Ishikawa (cell line): ENCODE measurements around the gene TMCC1.

ENCODE experiments used
- CEBPB ChIP-seq: IDR thresholded peaks from 2 replicates; pipeline ENCODE4 v1.6.1; 2012
- CREB1 ChIP-seq: IDR thresholded peaks from 2 replicates; pipeline ENCODE4 v1.6.1; 2012; ENCODE audit warnings: low read depth
- EGR1 ChIP-seq: IDR thresholded peaks from 2 replicates; pipeline ENCODE4 v1.6.1; 2012
- RAD21 ChIP-seq: IDR thresholded peaks from 2 replicates; pipeline ENCODE4 v1.6.1; 2012; ENCODE audit warnings: low read depth
- TEAD4 ChIP-seq: IDR thresholded peaks from 2 replicates; pipeline ENCODE4 v1.6.1; 2012
- YY1 ChIP-seq: IDR thresholded peaks from 2 replicates; pipeline ENCODE4 v1.6.1; 2012; ENCODE audit warnings: low read depth
- TF ChIP-seq, protein P1 (sequence below): IDR thresholded peaks from 2 replicates; pipeline ENCODE4 v1.6.1; 2012; ENCODE audit warnings: low read depth, mild to moderate bottlenecking

DNA sequence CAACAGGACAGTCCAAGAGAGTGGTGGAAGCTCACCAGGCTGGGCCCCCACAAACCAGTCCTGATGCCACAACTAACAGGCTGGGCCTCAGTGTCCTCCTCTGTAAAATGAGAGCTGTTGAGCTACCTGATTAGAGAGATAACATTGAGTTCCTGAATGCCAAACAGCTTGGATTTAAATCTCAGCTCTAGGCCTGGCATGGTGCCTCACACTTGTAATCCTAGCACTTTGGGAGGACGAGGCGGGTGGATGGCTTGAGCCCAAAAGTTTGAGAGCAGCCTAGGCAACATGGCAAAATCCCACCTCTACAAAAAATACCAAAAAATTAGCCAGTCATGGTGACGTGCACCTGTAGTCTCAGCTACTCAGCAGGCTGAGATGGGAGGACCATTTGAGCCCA lies 20.1 kb upstream of the TMCC1 start:
- TF ChIP-seq TEAD4 (no peak), RAD21 (no peak), CEBPB (no peak), YY1 (no peak), EGR1 (no peak), CREB1 (no peak)
- TF ChIP-seq, protein P1, sequence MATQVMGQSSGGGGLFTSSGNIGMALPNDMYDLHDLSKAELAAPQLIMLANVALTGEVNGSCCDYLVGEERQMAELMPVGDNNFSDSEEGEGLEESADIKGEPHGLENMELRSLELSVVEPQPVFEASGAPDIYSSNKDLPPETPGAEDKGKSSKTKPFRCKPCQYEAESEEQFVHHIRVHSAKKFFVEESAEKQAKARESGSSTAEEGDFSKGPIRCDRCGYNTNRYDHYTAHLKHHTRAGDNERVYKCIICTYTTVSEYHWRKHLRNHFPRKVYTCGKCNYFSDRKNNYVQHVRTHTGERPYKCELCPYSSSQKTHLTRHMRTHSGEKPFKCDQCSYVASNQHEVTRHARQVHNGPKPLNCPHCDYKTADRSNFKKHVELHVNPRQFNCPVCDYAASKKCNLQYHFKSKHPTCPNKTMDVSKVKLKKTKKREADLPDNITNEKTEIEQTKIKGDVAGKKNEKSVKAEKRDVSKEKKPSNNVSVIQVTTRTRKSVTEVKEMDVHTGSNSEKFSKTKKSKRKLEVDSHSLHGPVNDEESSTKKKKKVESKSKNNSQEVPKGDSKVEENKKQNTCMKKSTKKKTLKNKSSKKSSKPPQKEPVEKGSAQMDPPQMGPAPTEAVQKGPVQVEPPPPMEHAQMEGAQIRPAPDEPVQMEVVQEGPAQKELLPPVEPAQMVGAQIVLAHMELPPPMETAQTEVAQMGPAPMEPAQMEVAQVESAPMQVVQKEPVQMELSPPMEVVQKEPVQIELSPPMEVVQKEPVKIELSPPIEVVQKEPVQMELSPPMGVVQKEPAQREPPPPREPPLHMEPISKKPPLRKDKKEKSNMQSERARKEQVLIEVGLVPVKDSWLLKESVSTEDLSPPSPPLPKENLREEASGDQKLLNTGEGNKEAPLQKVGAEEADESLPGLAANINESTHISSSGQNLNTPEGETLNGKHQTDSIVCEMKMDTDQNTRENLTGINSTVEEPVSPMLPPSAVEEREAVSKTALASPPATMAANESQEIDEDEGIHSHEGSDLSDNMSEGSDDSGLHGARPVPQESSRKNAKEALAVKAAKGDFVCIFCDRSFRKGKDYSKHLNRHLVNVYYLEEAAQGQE, result no peak
